ENCODE data around the gene MYO15B.

MYO15B gene

GRCh38 chr17:75568412-75569255, 19.0 kb upstream of the MYO15B start:
- WGBS (ENCODE audit: insufficient coverage, insufficient read length), result no CpG with 5 or more reads among the region's 31 CpGs
- no peaks in the 10 kb centered on the region for H3K4me1 ChIP-seq (ENCODE audit: control insufficient read depth, insufficient read depth, low read length)
- no peak for DNase-seq (ENCODE audit: low read depth, low spot score)
- H3K27me3 ChIP-seq (ENCODE audit: control insufficient read depth, insufficient read depth, low read length), result no peaks in the 10 kb centered on the region
- H3K9me3 ChIP-seq (ENCODE audit: control insufficient read depth, insufficient read depth, low read length), result no peaks in the 10 kb centered on the region
- H3K4me3 ChIP-seq (ENCODE audit: low read length), result no peak overlapping the region
- peaks cover 7% of the 10 kb centered on the region; the same call in 1 of the 2 replicates for H3K36me3 ChIP-seq (ENCODE audit: control insufficient read depth, insufficient read depth, low read length)
- H3K27ac ChIP-seq (ENCODE audit: low read length), result no peak overlapping the region

- Histone ChIP-seq H3K27me3 (ENCODE audit: control insufficient read depth, insufficient read depth, low read length) (no peaks in the 10 kb centered on the region), H3K27ac (ENCODE audit: low read length) (no peak overlapping the region), H3K9me3 (ENCODE audit: control insufficient read depth, insufficient read depth, low read length) (no peaks in the 10 kb centered on the region), H3K4me3 (ENCODE audit: low read length) (no peak overlapping the region), H3K4me1 (ENCODE audit: control insufficient read depth, insufficient read depth, low read length) (no peaks in the 10 kb centered on the region), H3K36me3 (ENCODE audit: control insufficient read depth, insufficient read depth, low read length) (peaks cover 4% of the 10 kb centered on the region; the same call in 1 of the 2 replicates)
- DNase-seq (ENCODE audit: low read depth, low spot score), result no peak
- no CpG with 5 or more reads among the region's 35 CpGs for WGBS (ENCODE audit: insufficient coverage, insufficient read length)
These were observed 17.4 kb upstream of the MYO15B start for GRCh38 chr17:75570034-75570676.

- peaks cover 4% of the 10 kb centered on the region; the same call in 1 of the 2 replicates for H3K36me3 ChIP-seq (ENCODE audit: control insufficient read depth, insufficient read depth, low read length)
These were observed 16.8 kb upstream of the MYO15B start for GRCh38 chr17:75570772-75571171.

GRCh38 chr17:75571197-75571884, 16.3 kb upstream of the MYO15B start:
- H3K4me1 ChIP-seq (ENCODE audit: control insufficient read depth, insufficient read depth, low read length), result no peaks in the 10 kb centered on the region
- H3K9me3 ChIP-seq (ENCODE audit: control insufficient read depth, insufficient read depth, low read length), result no peaks in the 10 kb centered on the region
- no CpG with 5 or more reads among the region's 15 CpGs for WGBS (ENCODE audit: insufficient coverage, insufficient read length)
- peaks cover 2% of the 10 kb centered on the region; the same call in 1 of the 2 replicates for H3K36me3 ChIP-seq (ENCODE audit: control insufficient read depth, insufficient read depth, low read length)
- H3K4me3 ChIP-seq (ENCODE audit: low read length), result no peak overlapping the region
- no peak for DNase-seq (ENCODE audit: low read depth, low spot score)
- no peak overlapping the region for H3K27ac ChIP-seq (ENCODE audit: low read length)
- H3K27me3 ChIP-seq (ENCODE audit: control insufficient read depth, insufficient read depth, low read length), result no peaks in the 10 kb centered on the region

More at GRCh38 chr17:75570772-75571171, 16.8 kb upstream of the MYO15B start:
- WGBS (ENCODE audit: insufficient coverage, insufficient read length), result no CpG with 5 or more reads among the region's 11 CpGs
- no peaks in the 10 kb centered on the region for H3K9me3 ChIP-seq (ENCODE audit: control insufficient read depth, insufficient read depth, low read length)
- H3K27ac ChIP-seq (ENCODE audit: low read length), result no peak overlapping the region
- H3K27me3 ChIP-seq (ENCODE audit: control insufficient read depth, insufficient read depth, low read length), result no peaks in the 10 kb centered on the region
- H3K4me1 ChIP-seq (ENCODE audit: control insufficient read depth, insufficient read depth, low read length), result no peaks in the 10 kb centered on the region
- no peak overlapping the region for H3K4me3 ChIP-seq (ENCODE audit: low read length)
- DNase-seq (ENCODE audit: low read depth, low spot score), result no peak

GRCh38 chr17:75571885-75572215, 15.8 kb upstream of the MYO15B start:
- Histone ChIP-seq H3K27me3 (ENCODE audit: control insufficient read depth, insufficient read depth, low read length) (no peaks in the 10 kb centered on the region), H3K4me1 (ENCODE audit: control insufficient read depth, insufficient read depth, low read length) (no peaks in the 10 kb centered on the region), H3K4me3 (ENCODE audit: low read length) (no peak overlapping the region), H3K9me3 (ENCODE audit: control insufficient read depth, insufficient read depth, low read length) (no peaks in the 10 kb centered on the region), H3K36me3 (ENCODE audit: control insufficient read depth, insufficient read depth, low read length) (peaks cover 2% of the 10 kb centered on the region; the same call in 1 of the 2 replicates), H3K27ac (ENCODE audit: low read length) (no peak overlapping the region)
- whole genome bisulfite sequencing (ENCODE audit: insufficient coverage, insufficient read length), result no CpG with 5 or more reads among the region's 16 CpGs
- no peak for DNase-seq (ENCODE audit: low read depth, low spot score)

- no CpG with 5 or more reads among the region's 39 CpGs for WGBS (ENCODE audit: insufficient coverage, insufficient read length)
- no peak overlapping the region for H3K27ac ChIP-seq (ENCODE audit: low read length)
These were observed 14.7 kb upstream of the MYO15B start for GRCh38 chr17:75572713-75573539.

GRCh38 chr17:75573540-75573957, 14.1 kb upstream of the MYO15B start:
- no peak for DNase-seq (ENCODE audit: low read depth, low spot score)
- Histone ChIP-seq H3K4me3 (ENCODE audit: low read length) (no peak overlapping the region), H3K27me3 (ENCODE audit: control insufficient read depth, insufficient read depth, low read length) (no peaks in the 10 kb centered on the region), H3K4me1 (ENCODE audit: control insufficient read depth, insufficient read depth, low read length) (no peaks in the 10 kb centered on the region), H3K9me3 (ENCODE audit: control insufficient read depth, insufficient read depth, low read length) (no peaks in the 10 kb centered on the region), H3K36me3 (ENCODE audit: control insufficient read depth, insufficient read depth, low read length) (peaks cover 2% of the 10 kb centered on the region; the same call in 1 of the 2 replicates), H3K27ac (ENCODE audit: low read length) (no peak overlapping the region)
- no CpG with 5 or more reads among the region's 16 CpGs for WGBS (ENCODE audit: insufficient coverage, insufficient read length)

More at GRCh38 chr17:75572713-75573539, 14.7 kb upstream of the MYO15B start:
- Histone ChIP-seq H3K4me1 (ENCODE audit: control insufficient read depth, insufficient read depth, low read length) (no peaks in the 10 kb centered on the region), H3K9me3 (ENCODE audit: control insufficient read depth, insufficient read depth, low read length) (no peaks in the 10 kb centered on the region), H3K27me3 (ENCODE audit: control insufficient read depth, insufficient read depth, low read length) (no peaks in the 10 kb centered on the region), H3K4me3 (ENCODE audit: low read length) (no peak overlapping the region), H3K36me3 (ENCODE audit: control insufficient read depth, insufficient read depth, low read length) (peaks cover 2% of the 10 kb centered on the region; the same call in 1 of the 2 replicates)
- no peak for DNase-seq (ENCODE audit: low read depth, low spot score)

- Histone ChIP-seq H3K27me3 (ENCODE audit: control insufficient read depth, insufficient read depth, low read length) (no peaks in the 10 kb centered on the region), H3K36me3 (ENCODE audit: control insufficient read depth, insufficient read depth, low read length) (peaks cover 2% of the 10 kb centered on the region; the same call in 1 of the 2 replicates), H3K27ac (ENCODE audit: low read length) (no peak overlapping the region), H3K4me1 (ENCODE audit: control insufficient read depth, insufficient read depth, low read length) (no peaks in the 10 kb centered on the region), H3K9me3 (ENCODE audit: control insufficient read depth, insufficient read depth, low read length) (no peaks in the 10 kb centered on the region), H3K4me3 (ENCODE audit: low read length) (no peak overlapping the region)
- no peak for DNase-seq (ENCODE audit: low read depth, low spot score)
- no CpG with 5 or more reads among the region's 13 CpGs for WGBS (ENCODE audit: insufficient coverage, insufficient read length)
These were observed 13.6 kb upstream of the MYO15B start for GRCh38 chr17:75573994-75574393.

- WGBS (ENCODE audit: insufficient coverage, insufficient read length), result no CpG with 5 or more reads among the region's 29 CpGs
- Histone ChIP-seq H3K27me3 (ENCODE audit: control insufficient read depth, insufficient read depth, low read length) (no peaks in the 10 kb centered on the region), H3K27ac (ENCODE audit: low read length) (no peak overlapping the region), H3K4me1 (ENCODE audit: control insufficient read depth, insufficient read depth, low read length) (no peaks in the 10 kb centered on the region), H3K4me3 (ENCODE audit: low read length) (no peak overlapping the region), H3K36me3 (ENCODE audit: control insufficient read depth, insufficient read depth, low read length) (peaks cover 2% of the 10 kb centered on the region; the same call in 1 of the 2 replicates), H3K9me3 (ENCODE audit: control insufficient read depth, insufficient read depth, low read length) (no peaks in the 10 kb centered on the region)
- no peak for DNase-seq (ENCODE audit: low read depth, low spot score)
These were observed 13.1 kb upstream of the MYO15B start for GRCh38 chr17:75574404-75575036.

All from iPS DF 6.9 (cell line).